HepG2 (cell line): ENCODE results near the gene ATP8B1. TPM values are rescaled to one million over a fixed set of nuclear protein-coding genes. Genes with fewer than 3 reads are reported as not detected.

ENCODE experiments used
- GFI1 ChIP-seq: sonication (generic); formaldehyde crosslinking; IDR thresholded peaks from 2 replicates; pipeline ENCODE4 v1.5.0; 2020; ENCODE audit warnings: missing genetic modification reagents, mild to moderate bottlenecking, borderline replicate concordance
- HDAC6 ChIP-seq: fragments of 200-600 bp; sonication (generic); IDR thresholded peaks from 2 replicates; pipeline ENCODE4 v1.7.0; 2017; ENCODE audit warnings: mild to moderate bottlenecking, antibody characterized with exemption, low read length, low read depth
- KAT7 ChIP-seq: IDR thresholded peaks from 2 replicates; pipeline ENCODE4 v1.6.1; 2018; ENCODE audit warnings: borderline replicate concordance, missing compliant biosample characterization
- KMT2A ChIP-seq: sonication (generic); formaldehyde crosslinking; IDR thresholded peaks from 2 replicates; pipeline ENCODE4 v1.4.0; 2020; ENCODE audit warnings: missing genetic modification reagents
- MLX ChIP-seq: IDR thresholded peaks from 2 replicates; pipeline ENCODE4 v1.6.1; 2016
- NFIB ChIP-seq: sonication (generic); formaldehyde crosslinking; IDR thresholded peaks from 2 replicates; pipeline ENCODE4 v1.9.0; 2021; ENCODE audit warnings: missing genetic modification reagents, mild to moderate bottlenecking, borderline replicate concordance
- NR3C1 ChIP-seq: sonication (generic); formaldehyde crosslinking; IDR thresholded peaks from 2 replicates; pipeline ENCODE4 v1.4.0; 2020; ENCODE audit warnings: missing genetic modification reagents
- RFX3 ChIP-seq: IDR thresholded peaks from 2 replicates; pipeline ENCODE4 v1.6.1; 2016; ENCODE audit warnings: missing biosample characterization, missing genetic modification reagents
- SOX6 ChIP-seq, 2 experiments: fragments of 450-650 bp in 1 of 2; sonication (generic) in 1 of 2; formaldehyde crosslinking in 1 of 2; IDR thresholded peaks; 2 replicates each; pipeline versions ENCODE4 v1.4.0 to v1.6.1; 2017 to 2020; ENCODE audit warnings: antibody characterized with exemption in 1 of 2, mild to moderate bottlenecking in 1 of 2, missing genetic modification reagents in 1 of 2
- ZNF207 ChIP-seq: fragments of 450-650 bp; IDR thresholded peaks from 2 replicates; pipeline ENCODE4 v1.6.1; 2016; ENCODE audit warnings: antibody characterized with exemption, borderline replicate concordance
- ZNF460 ChIP-seq: sonication (generic); formaldehyde crosslinking; IDR thresholded peaks from 2 replicates; pipeline ENCODE4 v1.5.1; 2020; ENCODE audit warnings: missing genetic modification reagents, mild to moderate bottlenecking, borderline replicate concordance
- ZNF552 ChIP-seq: sonication (generic); formaldehyde crosslinking; IDR thresholded peaks from 2 replicates; pipeline ENCODE4 v1.9.0; 2022; ENCODE audit warnings: missing genetic modification reagents, mild to moderate bottlenecking, borderline replicate concordance
- ZNF557 ChIP-seq: sonication (generic); formaldehyde crosslinking; IDR thresholded peaks from 2 replicates; pipeline ENCODE4 v1.4.0; 2020; ENCODE audit warnings: missing genetic modification reagents
- ZNF563 ChIP-seq: sonication (generic); formaldehyde crosslinking; IDR thresholded peaks from 2 replicates; pipeline ENCODE4 v1.8.0; 2022; ENCODE audit warnings: mild to moderate bottlenecking, moderate library complexity, missing genetic modification reagents
- ZNF607 ChIP-seq: sonication (generic); formaldehyde crosslinking; IDR thresholded peaks from 2 replicates; pipeline ENCODE4 v1.5.1; 2020; ENCODE audit warnings: missing genetic modification reagents, mild to moderate bottlenecking, borderline replicate concordance
- ZNF615 ChIP-seq: sonication (generic); formaldehyde crosslinking; IDR thresholded peaks from 2 replicates; pipeline ENCODE4 v1.5.0; 2020; ENCODE audit warnings: mild to moderate bottlenecking, missing genetic modification reagents, borderline replicate concordance
- ZNF687 ChIP-seq: sonication (generic); formaldehyde crosslinking; IDR thresholded peaks from 2 replicates; pipeline ENCODE4 v1.5.1; 2020; ENCODE audit warnings: mild to moderate bottlenecking, missing genetic modification reagents, moderate library complexity
- polyA plus RNA-seq, 8 experiments: library from polyadenylated mRNA; depleted of rRNA in 3 of 8; stranded (reverse) in 7 of 8; unstranded in 1 of 8; fragments of >200 nt; fragmentation: Illumina TruSeq in 4 of 8; extraction: Trizol in 4 of 8; gene quantifications; 2 replicates each; pipeline versions ENCODE4 v1.2.1 to v1.2.3, GENCODE V29; 2011 to 2016; ENCODE audit warnings: low read depth in 4 of 8, missing spikeins in 1 of 8, mixed read lengths in 1 of 8; ENCODE audit not compliant: insufficient read depth in 1 of 8
- total RNA-seq, 5 experiments: library from RNA; depleted of rRNA; stranded (reverse); fragments of >200 nt; fragmentation: Illumina TruSeq; extraction: Trizol; gene quantifications; 2 replicates each; pipeline ENCODE4 v1.2.3, GENCODE V29; 2016; ENCODE audit warnings: low read depth in 1 of 5
- TF ChIP-seq, protein P1 (sequence below): IDR thresholded peaks from 2 replicates; pipeline ENCODE4 v1.6.1; 2012; ENCODE audit warnings: low read length, improper control_type of control experiment

The ATP8B1 gene
- total and polyA plus RNA-seq, 2 of the 13 experiments (the other 11 are each of a cell fraction or from before 2014, with no cell fraction given): 2.8 to 4.0 TPM

- TF ChIP-seq HDAC6 (no peak), ZNF460 (no peak), ZNF615 (CRISPR knock-in tag) (no peak), MLX (CRISPR knock-in tag) (no peak), ZNF207 (no peak), ZNF557 (CRISPR knock-in tag) (no peak), NR3C1 (CRISPR knock-in tag) (no peak), ZNF552 (CRISPR knock-in tag) (0 out of 2 replicates have a peak, but pooled peaks have one; percentile 32), KAT7 (CRISPR knock-in tag) (no peak; the same call in 1 of the 2 replicates), ZNF563 (CRISPR knock-in tag) (0 out of 2 replicates have a peak, but pooled peaks have one; percentile 21), ZNF607 (no peak), ZNF687 (peak; percentile 84), GFI1 (CRISPR knock-in tag) (0 out of 2 replicates have a peak, but pooled peaks have one; percentile 39), KMT2A (peak; percentile 63; the same call in 1 of the 2 replicates), RFX3 (no peak), SOX6 (IDR thresholded peaks at IDR 0.05) (no peak), SOX6 (CRISPR knock-in tag; IDR thresholded peaks at IDR 0.05) (0 out of 2 replicates have a peak, but pooled peaks have one; percentile 16), NFIB (no peak)
- TF ChIP-seq, protein P1, sequence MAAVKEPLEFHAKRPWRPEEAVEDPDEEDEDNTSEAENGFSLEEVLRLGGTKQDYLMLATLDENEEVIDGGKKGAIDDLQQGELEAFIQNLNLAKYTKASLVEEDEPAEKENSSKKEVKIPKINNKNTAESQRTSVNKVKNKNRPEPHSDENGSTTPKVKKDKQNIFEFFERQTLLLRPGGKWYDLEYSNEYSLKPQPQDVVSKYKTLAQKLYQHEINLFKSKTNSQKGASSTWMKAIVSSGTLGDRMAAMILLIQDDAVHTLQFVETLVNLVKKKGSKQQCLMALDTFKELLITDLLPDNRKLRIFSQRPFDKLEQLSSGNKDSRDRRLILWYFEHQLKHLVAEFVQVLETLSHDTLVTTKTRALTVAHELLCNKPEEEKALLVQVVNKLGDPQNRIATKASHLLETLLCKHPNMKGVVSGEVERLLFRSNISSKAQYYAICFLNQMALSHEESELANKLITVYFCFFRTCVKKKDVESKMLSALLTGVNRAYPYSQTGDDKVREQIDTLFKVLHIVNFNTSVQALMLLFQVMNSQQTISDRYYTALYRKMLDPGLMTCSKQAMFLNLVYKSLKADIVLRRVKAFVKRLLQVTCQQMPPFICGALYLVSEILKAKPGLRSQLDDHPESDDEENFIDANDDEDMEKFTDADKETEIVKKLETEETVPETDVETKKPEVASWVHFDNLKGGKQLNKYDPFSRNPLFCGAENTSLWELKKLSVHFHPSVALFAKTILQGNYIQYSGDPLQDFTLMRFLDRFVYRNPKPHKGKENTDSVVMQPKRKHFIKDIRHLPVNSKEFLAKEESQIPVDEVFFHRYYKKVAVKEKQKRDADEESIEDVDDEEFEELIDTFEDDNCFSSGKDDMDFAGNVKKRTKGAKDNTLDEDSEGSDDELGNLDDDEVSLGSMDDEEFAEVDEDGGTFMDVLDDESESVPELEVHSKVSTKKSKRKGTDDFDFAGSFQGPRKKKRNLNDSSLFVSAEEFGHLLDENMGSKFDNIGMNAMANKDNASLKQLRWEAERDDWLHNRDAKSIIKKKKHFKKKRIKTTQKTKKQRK: no peak
These were observed at the start of gene ATP8B1 (continued) for GRCh38 chr18:57803103-57803969.
